GM12878 (cell line): ENCODE measurements around the gene ABCC1. TPM values are rescaled to one million over a fixed set of nuclear protein-coding genes. Genes with fewer than 3 reads are reported as not detected.

Experiments
- ATAC-seq: fragments of 200-7000 bp; cut with Tn5 transposase; 3 replicates; pipeline ENCODE4 v1.9.1; 2020; ENCODE audit warnings: mild to moderate bottlenecking, moderate library complexity
- BruUV-seq: library from RNA; stranded (reverse); fragments of 400-500 nt; replicated peaks from 2 replicates; lab custom pipeline; 2021; lab: Mats Ljungman, UMichigan
- CTCF ChIA-PET: fragments of 300-600 bp; sonication (Branson Sonifier 250); formaldehyde crosslinking; extraction: SDS; loops from one replicate; lab custom pipeline; 2021; ENCODE audit warnings: inconsistent platforms; lab: Yijun Ruan, JAX
- POLR2A ChIA-PET: fragments of 350-600 bp; formaldehyde crosslinking; extraction: SDS; loops from one replicate; lab custom pipeline; 2021; ENCODE audit warnings: inconsistent platforms; lab: Charles Lee
- RAD21 ChIA-PET: fragments of 300-600 bp; sonication (Branson Sonifier 250); formaldehyde crosslinking; loops from one replicate; lab custom pipeline; 2023; ENCODE audit warnings: antibody characterized with exemption; ENCODE audit not compliant: unreplicated experiment; lab: Charles Lee
- SMC1A ChIA-PET: fragments of 300-600 bp; sonication (Branson Sonifier 250); formaldehyde crosslinking; loops from one replicate; lab custom pipeline; 2023; ENCODE audit not compliant: unreplicated experiment, uncharacterized antibody; lab: Charles Lee
- DNase-seq: peaks from one replicate; pipeline ENCODE4 v3.0.0-alpha.2; 2011; ENCODE audit warnings: low read depth, low spot score
- FAIRE-seq: peaks from 3 replicates; lab custom pipeline; 2011; peaks lifted over from hg19 to GRCh38; lab: Jason Lieb, UNC
- H2AFZ ChIP-seq: 2 replicates; pipeline ENCODE4 v1.6.0; 2011; ENCODE audit warnings: low read depth, low read length, control low read depth; ENCODE audit not compliant: control insufficient read depth
- H3K27ac ChIP-seq: 2 replicates; pipeline ENCODE4 v1.5.1; 2011; ENCODE audit warnings: control low read depth; ENCODE audit not compliant: control insufficient read depth, insufficient read depth
- H3K27me3 ChIP-seq, 2 experiments: replicated peaks in 1 of 2; 2 replicates each; pipeline versions ENCODE4 v1.6.0 to v1.6.1; 2011; ENCODE audit warnings: low read length in 1 of 2; ENCODE audit not compliant: control insufficient read depth in 2 of 2, insufficient read depth in 2 of 2
- H3K36me3 ChIP-seq, 2 experiments: 2 replicates each; pipeline ENCODE4 v1.5.1; 2011; ENCODE audit warnings: low read length in 1 of 2; ENCODE audit not compliant: control insufficient read depth in 2 of 2, insufficient read depth in 2 of 2
- H3K4me1 ChIP-seq: 2 replicates; pipeline ENCODE4 v1.6.1; 2011; ENCODE audit warnings: mild to moderate bottlenecking, low read length, moderate library complexity, mixed read lengths; ENCODE audit not compliant: control insufficient read depth, insufficient read depth
- H3K4me2 ChIP-seq: 2 replicates; pipeline ENCODE4 v1.6.0; 2011; ENCODE audit warnings: control low read depth; ENCODE audit not compliant: control insufficient read depth, insufficient read depth
- H3K4me3 ChIP-seq: fragments of 200-600 bp; sonication (generic); 2 replicates; pipeline ENCODE4 v1.5.1; 2016
- H3K79me2 ChIP-seq: 2 replicates; pipeline ENCODE4 v1.6.0; 2011; ENCODE audit warnings: low read length; ENCODE audit not compliant: control insufficient read depth, insufficient read depth
- H3K9ac ChIP-seq: 2 replicates; pipeline ENCODE4 v1.8.0; 2011; ENCODE audit warnings: low read length, control low read depth, mixed read lengths; ENCODE audit not compliant: control insufficient read depth, insufficient read depth
- H3K9me3 ChIP-seq: replicated peaks from 3 replicates; pipeline ENCODE4 v1.5.1; 2011; ENCODE audit warnings: mild to moderate bottlenecking, low read length; ENCODE audit not compliant: control insufficient read depth, insufficient read depth
- H4K20me1 ChIP-seq: 2 replicates; pipeline ENCODE4 v1.6.0; 2011; ENCODE audit not compliant: control insufficient read depth, insufficient read depth
- CHD1 ChIP-seq: IDR thresholded peaks from 2 replicates; pipeline ENCODE4 v1.6.1; 2012; ENCODE audit warnings: low read depth, low read length, improper control_type of control experiment
- FOXM1 ChIP-seq: IDR thresholded peaks from 2 replicates; pipeline ENCODE4 v1.6.1; 2012; ENCODE audit warnings: low read depth, mild to moderate bottlenecking, inconsistent platforms, low read length, moderate library complexity
- HDGF ChIP-seq: fragments of 450-650 bp; IDR thresholded peaks from 2 replicates; pipeline ENCODE4 v1.6.1; 2016; ENCODE audit warnings: antibody characterized with exemption
- IKZF2 ChIP-seq, 2 experiments: fragments of 450-650 bp; IDR thresholded peaks; 2 replicates each; pipeline ENCODE4 v1.6.1; 2017; ENCODE audit warnings: mild to moderate bottlenecking in 2 of 2, moderate library complexity in 2 of 2
- JUND ChIP-seq: IDR thresholded peaks from 2 replicates; pipeline ENCODE4 v1.6.1; 2012; ENCODE audit warnings: low read depth, mild to moderate bottlenecking, low read length, improper control_type of control experiment, moderate library complexity
- KAT2A ChIP-seq: conservative IDR thresholded peaks from 2 replicates; pipeline ENCODE4 v1.6.1; 2011; ENCODE audit warnings: low read depth, low read length; ENCODE audit not compliant: control insufficient read depth
- KLF5 ChIP-seq: fragments of 450-650 bp; IDR thresholded peaks from 2 replicates; pipeline ENCODE4 v1.6.1; 2014; ENCODE audit warnings: mild to moderate bottlenecking; ENCODE audit not compliant: partially characterized antibody
- MTA2 ChIP-seq: fragments of 450-650 bp; IDR thresholded peaks from 2 replicates; pipeline ENCODE4 v1.6.1; 2016; ENCODE audit warnings: low read depth, mild to moderate bottlenecking, moderate library complexity
- NFYA ChIP-seq: IDR thresholded peaks from 2 replicates; pipeline ENCODE4 v1.6.1; 2011; ENCODE audit warnings: low read depth, mild to moderate bottlenecking, low read length, improper control_type of control experiment, borderline replicate concordance
- NFYB ChIP-seq: IDR thresholded peaks from 2 replicates; pipeline ENCODE4 v1.6.1; 2011; ENCODE audit warnings: low read depth, mild to moderate bottlenecking, low read length, improper control_type of control experiment, moderate library complexity; ENCODE audit not compliant: insufficient read depth
- POLR2AphosphoS5 ChIP-seq: IDR thresholded peaks from 2 replicates; pipeline ENCODE4 v1.6.1; 2011; ENCODE audit warnings: mild to moderate bottlenecking, low read length, inconsistent platforms
- RB1 ChIP-seq: fragments of 450-650 bp; formaldehyde crosslinking; IDR thresholded peaks from 2 replicates; pipeline ENCODE4 v1.6.1; 2017; ENCODE audit warnings: mild to moderate bottlenecking, borderline replicate concordance
- SP1 ChIP-seq: IDR thresholded peaks from one replicate; pipeline ENCODE4 v1.6.1; 2011; ENCODE audit warnings: low read depth, low read length
- SRF ChIP-seq, 2 experiments: IDR thresholded peaks; 2 replicates each; pipeline ENCODE4 v1.6.1; 2011; ENCODE audit warnings: low read depth in 2 of 2, low read length in 2 of 2, mild to moderate bottlenecking in 1 of 2, moderate library complexity in 1 of 2
- STAT1 ChIP-seq: fragments of 450-650 bp; conservative IDR thresholded peaks from 2 replicates; pipeline ENCODE4 v1.6.1; 2014; ENCODE audit warnings: antibody characterized with exemption, mild to moderate bottlenecking
- TAF1 ChIP-seq: IDR thresholded peaks from 2 replicates; pipeline ENCODE4 v1.6.1; 2011; ENCODE audit warnings: mild to moderate bottlenecking, low read depth, low read length, borderline replicate concordance
- ZBED1 ChIP-seq: IDR thresholded peaks from 2 replicates; pipeline ENCODE4 v1.6.1; 2016; ENCODE audit warnings: borderline replicate concordance
- ZNF207 ChIP-seq: fragments of 450-650 bp; IDR thresholded peaks from 2 replicates; pipeline ENCODE4 v1.6.1; 2014; ENCODE audit warnings: antibody characterized with exemption, mild to moderate bottlenecking, borderline replicate concordance
- WGBS: methylation state at CpG from one replicate; pipeline ENCODE4 v1.1.6; 2016; ENCODE audit warnings: low lambda C conversion rate; ENCODE audit not compliant: insufficient replicate concordance, insufficient coverage; ENCODE audit errors: missing lambda C conversion rate; 5-methylcytosine and 5-hydroxymethylcytosine counted together
- in situ Hi-C: fragments of 300-500 bp; cut with MboI; formaldehyde crosslinking; loops from 9 replicates; pipeline ENCODE4 v1.14.3; 2018; ENCODE audit warnings: mixed read lengths
- intact Hi-C: fragments of 100-400 bp; cut with micrococcal nuclease; formaldehyde crosslinking; loops from one replicate; pipeline ENCODE4 v1.14.2; 2022; ENCODE audit not compliant: unreplicated experiment
- polyA plus RNA-seq, 11 experiments: library from polyadenylated mRNA; depleted of rRNA in 4 of 11; unstranded in 6 of 11; stranded (reverse) in 5 of 11; fragments of >200 nt; fragmentation: Nextera tagmentation in 4 of 11; fragmentation: Illumina TruSeq in 1 of 11; extraction: Ambion mirVana in 4 of 11; extraction: Trizol in 1 of 11; gene quantifications; 1 replicate in 1 of 11; 2 replicates in 10 of 11; pipeline versions ENCODE4 v1.2.1 to v1.2.3, GENCODE V29; 2011 to 2016; ENCODE audit warnings: inconsistent platforms in 2 of 11, missing spikeins in 2 of 11, low read depth in 1 of 11
- total RNA-seq, 4 experiments: library from RNA; depleted of rRNA in 3 of 4; stranded (reverse); fragments of >200 nt in 3 of 4; fragmentation: Illumina TruSeq in 1 of 4; extraction: Trizol in 1 of 4; gene quantifications; 2 replicates each; pipeline versions ENCODE4 v1.2.1 to v1.2.3, GENCODE V29; 2013 to 2021
- TF ChIP-seq, protein P1 (sequence below): fragments of 150-350 bp; IDR thresholded peaks from 2 replicates; pipeline ENCODE4 v1.6.1; 2014; ENCODE audit warnings: mild to moderate bottlenecking, low read depth, low read length
- TF ChIP-seq, protein P2 (sequence below): fragments of 450-650 bp; IDR thresholded peaks from 2 replicates; pipeline ENCODE4 v1.6.1; 2014; ENCODE audit warnings: mild to moderate bottlenecking

The ABCC1 gene
- total and polyA plus RNA-seq, 10 of the 15 experiments (the other 5 are each of a cell fraction or from before 2014, with no cell fraction given) = 3.2 to 44.6 (median 14.5) TPM

DNA sequence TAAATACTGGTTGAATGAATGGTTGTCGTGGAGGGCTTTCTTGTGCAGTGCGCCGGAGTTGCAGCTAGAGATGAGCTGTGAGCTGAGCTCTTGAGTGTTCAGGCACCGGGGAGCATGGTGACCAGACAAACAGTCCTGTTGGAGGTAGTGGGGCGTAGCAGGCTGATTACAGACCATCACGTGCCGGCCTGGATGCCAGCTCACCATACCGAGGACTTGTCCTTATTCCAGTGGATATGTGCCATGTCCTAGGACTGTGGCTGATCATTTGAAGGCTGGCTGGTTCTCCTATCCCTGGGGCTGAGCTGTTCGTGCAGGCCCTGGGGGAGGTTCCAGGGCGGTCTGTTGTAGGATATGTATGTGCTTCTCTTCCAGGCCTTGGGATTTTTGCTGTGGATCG is 60.0 kb downstream of the ABCC1 start:
- ChIA-PET SMC1A (interaction anchor here (1.3 to 5.1 kb wide), 5 partner anchors 11 to 61 kb away, joined by 4 to 31 read pairs (median 7); no protein-coding TSS in a partner anchor), POLR2A (interaction anchor here (0.7 kb wide), 1 partner anchor 67 kb away, joined by 4 read pairs; no protein-coding TSS in a partner anchor), RAD21 (interaction anchor here (0.6 to 1.6 kb wide), 6 partner anchors 13 to 367 kb away, joined by 3 to 5 read pairs (median 4); no protein-coding TSS in a partner anchor), CTCF (interaction anchor here (0.9 to 1.3 kb wide), 2 partner anchors 16 to 135 kb away, joined by 3 read pairs; no protein-coding TSS in a partner anchor)
- no peak for FAIRE-seq
- in situ Hi-C loops = no loop called here
- no peak for ATAC-seq
- intact Hi-C loops = loop anchor here (5.0 kb wide), 2 partner anchors 52 to 112 kb away; no protein-coding TSS in a partner anchor
- no peaks in the 10 kb centered on the region for H3K27me3 ChIP-seq
- no peaks in the 10 kb centered on the region for H3K9me3 ChIP-seq
- H4K20me1 ChIP-seq = no peaks in the 10 kb centered on the region
- H3K4me2 ChIP-seq = no peak overlapping the region
- peak overlapping the region; percentile 6; the same call in 1 of the 2 replicates for H3K27ac ChIP-seq
- BruUV-seq = no TSS peak
- 77% methylated on average over 11 of the region's 11 CpGs for WGBS
- H3K9ac ChIP-seq = no peak overlapping the region
- no peak for DNase-seq
- TF ChIP-seq, protein P1, sequence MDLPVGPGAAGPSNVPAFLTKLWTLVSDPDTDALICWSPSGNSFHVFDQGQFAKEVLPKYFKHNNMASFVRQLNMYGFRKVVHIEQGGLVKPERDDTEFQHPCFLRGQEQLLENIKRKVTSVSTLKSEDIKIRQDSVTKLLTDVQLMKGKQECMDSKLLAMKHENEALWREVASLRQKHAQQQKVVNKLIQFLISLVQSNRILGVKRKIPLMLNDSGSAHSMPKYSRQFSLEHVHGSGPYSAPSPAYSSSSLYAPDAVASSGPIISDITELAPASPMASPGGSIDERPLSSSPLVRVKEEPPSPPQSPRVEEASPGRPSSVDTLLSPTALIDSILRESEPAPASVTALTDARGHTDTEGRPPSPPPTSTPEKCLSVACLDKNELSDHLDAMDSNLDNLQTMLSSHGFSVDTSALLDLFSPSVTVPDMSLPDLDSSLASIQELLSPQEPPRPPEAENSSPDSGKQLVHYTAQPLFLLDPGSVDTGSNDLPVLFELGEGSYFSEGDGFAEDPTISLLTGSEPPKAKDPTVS = no peak
- no peak for TF ChIP-seq FOXM1
- no peak for TF ChIP-seq KAT2A
- TF ChIP-seq ZNF207 = no peak
- TF ChIP-seq, protein P2, sequence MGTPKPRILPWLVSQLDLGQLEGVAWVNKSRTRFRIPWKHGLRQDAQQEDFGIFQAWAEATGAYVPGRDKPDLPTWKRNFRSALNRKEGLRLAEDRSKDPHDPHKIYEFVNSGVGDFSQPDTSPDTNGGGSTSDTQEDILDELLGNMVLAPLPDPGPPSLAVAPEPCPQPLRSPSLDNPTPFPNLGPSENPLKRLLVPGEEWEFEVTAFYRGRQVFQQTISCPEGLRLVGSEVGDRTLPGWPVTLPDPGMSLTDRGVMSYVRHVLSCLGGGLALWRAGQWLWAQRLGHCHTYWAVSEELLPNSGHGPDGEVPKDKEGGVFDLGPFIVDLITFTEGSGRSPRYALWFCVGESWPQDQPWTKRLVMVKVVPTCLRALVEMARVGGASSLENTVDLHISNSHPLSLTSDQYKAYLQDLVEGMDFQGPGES = no peak
- no peak for TF ChIP-seq RB1
- no peak for TF ChIP-seq SP1
- no peak for TF ChIP-seq POLR2AphosphoS5
- TF ChIP-seq CHD1 = no peak
- TF ChIP-seq IKZF2 (IDR thresholded peaks at IDR 0.05) = no peak
- no peak for TF ChIP-seq JUND
- no peak for TF ChIP-seq TAF1
- no peak for TF ChIP-seq ZBED1
- TF ChIP-seq STAT1 = no peak
- TF ChIP-seq MTA2 = no peak
- no peak for TF ChIP-seq NFYA
- no peak for TF ChIP-seq HDGF
- TF ChIP-seq KLF5 = no peak
- no peak for TF ChIP-seq SRF (IDR thresholded peaks at IDR 0.05; ENCODE audit: low read depth in 2 of 2, low read length in 2 of 2)
- no peak for TF ChIP-seq NFYB
- peaks cover 16% of the 10 kb centered on the region for H3K79me2 ChIP-seq
- H2AFZ ChIP-seq = no peak overlapping the region
- H3K4me3 ChIP-seq = no peak overlapping the region
- H3K4me1 ChIP-seq = peaks cover 26% of the 10 kb centered on the region
- peaks cover 14 to 15% of the 10 kb centered on the region in 2 experiments for H3K36me3 ChIP-seq
